Right atrium auricular region (tissue), 2 donors: ENCODE results near the gene RTF2. TPM values are rescaled to one million over a fixed set of nuclear protein-coding genes. Genes with fewer than 3 reads are reported as not detected.

Source experiments
- DNase-seq: peaks from one replicate; pipeline ENCODE4 v3.0.0-alpha.2; 2019; ENCODE audit warnings: low spot score
- H3K27ac ChIP-seq, 2 donors: fragments of 200-600 bp; sonication (generic); 1 replicate in 1 of 2; 2 replicates in 1 of 2; pipeline ENCODE4 v1.5.1; 2016 to 2019
- H3K27me3 ChIP-seq, 2 donors: fragments of 200-600 bp; sonication (generic); one replicate each; pipeline versions ENCODE4 v1.5.1 to v1.6.0; 2017 to 2019
- H3K36me3 ChIP-seq: fragments of 200-600 bp; sonication (generic); one replicate; pipeline ENCODE4 v1.5.1; 2016
- H3K4me1 ChIP-seq, 2 donors: fragments of 200-600 bp; sonication (generic); one replicate each; pipeline versions ENCODE4 v1.5.1 to v1.6.0; 2017 to 2019
- H3K4me3 ChIP-seq, 2 donors: fragments of 200-600 bp; sonication (generic); 1 replicate in 1 of 2; 2 replicates in 1 of 2; pipeline ENCODE4 v1.5.1; 2017 to 2019; ENCODE audit warnings: mild to moderate bottlenecking in 1 of 2, moderate library complexity in 1 of 2
- H3K9me3 ChIP-seq, 2 donors: fragments of 200-600 bp; sonication (generic); one replicate each; pipeline ENCODE4 v1.5.1; 2019
- CTCF ChIP-seq, 2 donors: fragments of 200-600 bp; sonication (generic); IDR thresholded peaks; one replicate each; pipeline ENCODE4 v1.5.1; 2019; ENCODE audit warnings: antibody characterized with exemption in 2 of 2
- total RNA-seq, 2 donors: library from RNA; depleted of rRNA; stranded (reverse); fragments of >200 nt; gene quantifications; one replicate each; pipeline ENCODE4 v1.1.0, GENCODE V29; 2016

The RTF2 gene
- total RNA-seq, 2 donors from 2014 or later, result 48.6 to 49.4 TPM

- no peaks in the 10 kb centered on the region for H3K9me3 ChIP-seq
- H3K4me1 ChIP-seq, result peaks cover 0 to 7% of the 10 kb centered on the region in 2 donors
- TF ChIP-seq CTCF (IDR thresholded peaks at IDR 0.05), result no peak
- no peaks in the 10 kb centered on the region for H3K27me3 ChIP-seq
- H3K27ac ChIP-seq, result no peak overlapping the region
- no peak overlapping the region for H3K4me3 ChIP-seq
- DNase-seq, result peak; percentile 73
- no peaks in the 10 kb centered on the region for H3K36me3 ChIP-seq
Observed at GRCh38 chr20:56439771-56440291, 28.6 kb upstream of the RTF2 start.

GRCh38 chr20:56440346-56441007, 27.9 kb upstream of the RTF2 start:
- no peak for DNase-seq
- Histone ChIP-seq H3K9me3 (no peaks in the 10 kb centered on the region), H3K36me3 (no peaks in the 10 kb centered on the region), H3K4me3 (no peak overlapping the region), H3K4me1 (peaks cover 0 to 7% of the 10 kb centered on the region in 2 donors), H3K27ac (no peak overlapping the region), H3K27me3 (no peaks in the 10 kb centered on the region)
- no peak for TF ChIP-seq CTCF (IDR thresholded peaks at IDR 0.05)

GRCh38 chr20:56442389-56443365, 25.8 kb upstream of the RTF2 start:
- no peak overlapping the region for H3K27ac ChIP-seq
- DNase-seq, result no peak
- H3K4me3 ChIP-seq, result no peak overlapping the region
- no peaks in the 10 kb centered on the region for H3K36me3 ChIP-seq
- H3K9me3 ChIP-seq, result no peaks in the 10 kb centered on the region
- TF ChIP-seq CTCF (IDR thresholded peaks at IDR 0.05), result no peak
- H3K27me3 ChIP-seq, result no peaks in the 10 kb centered on the region
- peaks cover 0 to 7% of the 10 kb centered on the region in 2 donors for H3K4me1 ChIP-seq

GRCh38 chr20:56443654-56444540, 24.5 kb upstream of the RTF2 start:
- no peak for DNase-seq
- peaks cover 0 to 7% of the 10 kb centered on the region in 2 donors for H3K4me1 ChIP-seq
- H3K9me3 ChIP-seq, result no peaks in the 10 kb centered on the region
- TF ChIP-seq CTCF (IDR thresholded peaks at IDR 0.05), result no peak
- no peaks in the 10 kb centered on the region for H3K27me3 ChIP-seq
- H3K27ac ChIP-seq, result no peak overlapping the region
- H3K4me3 ChIP-seq, result peak overlapping the region in 1 of 2 donors; percentile 9
- no peaks in the 10 kb centered on the region for H3K36me3 ChIP-seq

- H3K4me3 ChIP-seq, result no peak overlapping the region
- H3K27me3 ChIP-seq, result no peaks in the 10 kb centered on the region
- H3K36me3 ChIP-seq, result no peaks in the 10 kb centered on the region
- no peak for TF ChIP-seq CTCF (IDR thresholded peaks at IDR 0.05)
- H3K4me1 ChIP-seq, result peaks cover 0 to 7% of the 10 kb centered on the region in 2 donors
- no peak for DNase-seq
- no peaks in the 10 kb centered on the region for H3K9me3 ChIP-seq
- no peak overlapping the region for H3K27ac ChIP-seq
Observed at GRCh38 chr20:56445130-56445529, 23.3 kb upstream of the RTF2 start.
